H7 (cell line): Measurements from ENCODE around the gene PRXL2C. TPM values are rescaled to one million over a fixed set of nuclear protein-coding genes. Genes with fewer than 3 reads are reported as not detected.

Source experiments
- DNase-seq: peaks from one replicate; pipeline ENCODE4 v3.0.0; 2012
- H3K27me3 ChIP-seq: 2 replicates; pipeline ENCODE4 v1.6.0; 2011; ENCODE audit warnings: mild to moderate bottlenecking, low read length; ENCODE audit not compliant: control insufficient read depth, insufficient read depth
- H3K36me3 ChIP-seq: replicated peaks from 2 replicates; pipeline ENCODE4 v1.5.1; 2011; ENCODE audit warnings: low read length; ENCODE audit not compliant: control insufficient read depth, insufficient read depth
- H3K4me3 ChIP-seq: 2 replicates; pipeline ENCODE4 v1.5.1; 2011; ENCODE audit warnings: low read depth, mild to moderate bottlenecking, control low read depth, low read length, moderate library complexity; ENCODE audit not compliant: insufficient read depth
- total RNA-seq: library from RNA; depleted of rRNA; stranded (reverse); fragments of >200 nt; shearing (Covaris generic); gene quantifications from 2 replicates; pipeline ENCODE4 v1.2.3, GENCODE V29; 2014; rRNA removed

PRXL2C gene
- total RNA-seq, 1 experiment from 2014 or later: 7.9 TPM

- Histone ChIP-seq H3K27me3 (no peaks in the 10 kb centered on the region), H3K4me3 (no peak overlapping the region), H3K36me3 (no peaks in the 10 kb centered on the region)
- no peak for DNase-seq
Measured at GRCh38 chr9:96609732-96610131, 45.4 kb downstream of the PRXL2C start.

DNA sequence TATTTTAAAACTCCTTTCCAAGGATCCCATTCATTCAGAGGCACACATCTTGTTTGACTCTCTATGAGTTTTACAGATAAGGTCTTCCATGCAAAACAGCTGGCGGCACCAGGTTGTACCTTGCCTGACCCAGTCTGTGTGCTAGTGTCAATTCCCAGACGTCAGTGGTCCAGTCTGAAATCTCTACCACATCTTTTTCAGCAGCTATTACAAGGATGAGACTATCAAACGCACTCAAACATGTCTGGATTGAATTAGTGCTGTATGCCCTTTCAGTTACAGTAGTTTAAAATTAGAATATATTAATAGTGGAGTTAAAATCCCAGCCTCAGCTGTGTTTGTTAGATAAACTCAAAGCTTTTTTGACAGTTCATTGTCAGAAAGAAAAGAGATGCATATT lies 47.1 kb downstream of the PRXL2C start:
- Histone ChIP-seq H3K36me3 (no peaks in the 10 kb centered on the region), H3K27me3 (no peaks in the 10 kb centered on the region), H3K4me3 (no peak overlapping the region)
- no peak for DNase-seq

DNA sequence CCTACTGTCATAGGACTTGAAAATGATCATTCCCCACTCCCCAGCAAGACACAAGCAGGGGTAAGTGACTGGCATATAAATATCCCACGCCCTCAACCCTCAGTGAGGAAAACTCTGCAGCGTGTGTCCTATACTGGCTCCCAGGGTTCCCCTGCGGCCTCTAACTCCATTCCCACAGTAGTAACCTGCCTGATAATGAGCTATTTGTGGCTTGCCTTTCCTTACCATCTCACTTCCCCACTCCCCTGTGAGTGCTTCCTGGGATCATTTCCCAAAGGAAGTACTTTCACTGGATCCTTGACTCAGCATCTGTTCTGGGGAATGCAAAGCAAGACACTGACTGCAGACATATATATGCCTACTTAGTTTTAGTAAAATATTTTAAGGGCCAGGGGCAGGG lies 49.8 kb downstream of the PRXL2C start:
- H3K27me3 ChIP-seq: no peaks in the 10 kb centered on the region
- DNase-seq: no peak
- H3K4me3 ChIP-seq: no peak overlapping the region
- H3K36me3 ChIP-seq: no peaks in the 10 kb centered on the region

- no peaks in the 10 kb centered on the region for H3K36me3 ChIP-seq
- no peak for DNase-seq
- H3K4me3 ChIP-seq: no peak overlapping the region
- no peaks in the 10 kb centered on the region for H3K27me3 ChIP-seq
Measured at GRCh38 chr9:96604004-96604319, 51.2 kb downstream of the PRXL2C start.

GRCh38 chr9:96603305-96604003 lies 51.7 kb downstream of the PRXL2C start:
- no peak for DNase-seq
- H3K36me3 ChIP-seq: no peaks in the 10 kb centered on the region
- H3K4me3 ChIP-seq: no peak overlapping the region
- H3K27me3 ChIP-seq: no peaks in the 10 kb centered on the region

DNA sequence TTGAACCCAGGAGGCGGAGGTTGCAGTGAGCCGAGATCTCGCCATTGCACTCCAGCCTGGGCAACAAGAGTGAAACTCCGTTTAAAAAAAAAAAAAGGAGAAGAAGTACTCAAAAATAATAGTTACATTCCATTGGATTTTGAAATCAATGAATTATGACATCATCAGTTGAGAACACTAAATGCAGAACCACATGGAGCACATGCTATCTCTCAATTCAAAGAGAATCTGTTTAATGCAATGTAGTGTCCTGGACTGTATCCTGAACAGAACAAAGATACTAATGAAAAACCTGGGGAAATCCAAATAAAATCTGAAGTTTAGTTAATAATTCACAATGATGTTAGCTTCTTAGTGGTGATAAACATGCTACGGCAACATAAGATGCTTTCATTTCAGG lies 55.8 kb downstream of the PRXL2C start:
- no peak for DNase-seq
- Histone ChIP-seq H3K4me3 (no peak overlapping the region), H3K27me3 (no peaks in the 10 kb centered on the region), H3K36me3 (no peaks in the 10 kb centered on the region)

GRCh38 chr9:96596601-96597111 lies 58.5 kb downstream of the PRXL2C start:
- Histone ChIP-seq H3K27me3 (no peaks in the 10 kb centered on the region), H3K36me3 (no peaks in the 10 kb centered on the region), H3K4me3 (no peak overlapping the region)
- no peak for DNase-seq

Other genes with a start within 250 kb of the PRXL2C start
- gene ZNF367, start 236.9 kb downstream of the PRXL2C start, total RNA-seq: 10.0 and 12.3 TPM in 2 replicates
- gene HABP4, start 205.1 kb downstream of the PRXL2C start, total RNA-seq: 4.6 and 10.0 TPM in 2 replicates
- gene CDC14B, start 35.5 kb downstream of the PRXL2C start, total RNA-seq: 38.5 and 47.9 TPM in 2 replicates
- gene ZNF510, start 122.8 kb upstream of the PRXL2C start, total RNA-seq: 6.7 and 11.1 TPM in 2 replicates
- gene ZNF782, start 199.2 kb upstream of the PRXL2C start, total RNA-seq: 2.6 and 3.1 TPM in 2 replicates